NCI-H2227 (cell line): Measurements from ENCODE around the gene PRSS56.

ENCODE experiments used
- DNase-seq: peaks from one replicate; lab custom pipeline; 2025; ENCODE audit not compliant: unreplicated experiment; lab: John Stamatoyannopoulos, UW

Gene PRSS56

DNA sequence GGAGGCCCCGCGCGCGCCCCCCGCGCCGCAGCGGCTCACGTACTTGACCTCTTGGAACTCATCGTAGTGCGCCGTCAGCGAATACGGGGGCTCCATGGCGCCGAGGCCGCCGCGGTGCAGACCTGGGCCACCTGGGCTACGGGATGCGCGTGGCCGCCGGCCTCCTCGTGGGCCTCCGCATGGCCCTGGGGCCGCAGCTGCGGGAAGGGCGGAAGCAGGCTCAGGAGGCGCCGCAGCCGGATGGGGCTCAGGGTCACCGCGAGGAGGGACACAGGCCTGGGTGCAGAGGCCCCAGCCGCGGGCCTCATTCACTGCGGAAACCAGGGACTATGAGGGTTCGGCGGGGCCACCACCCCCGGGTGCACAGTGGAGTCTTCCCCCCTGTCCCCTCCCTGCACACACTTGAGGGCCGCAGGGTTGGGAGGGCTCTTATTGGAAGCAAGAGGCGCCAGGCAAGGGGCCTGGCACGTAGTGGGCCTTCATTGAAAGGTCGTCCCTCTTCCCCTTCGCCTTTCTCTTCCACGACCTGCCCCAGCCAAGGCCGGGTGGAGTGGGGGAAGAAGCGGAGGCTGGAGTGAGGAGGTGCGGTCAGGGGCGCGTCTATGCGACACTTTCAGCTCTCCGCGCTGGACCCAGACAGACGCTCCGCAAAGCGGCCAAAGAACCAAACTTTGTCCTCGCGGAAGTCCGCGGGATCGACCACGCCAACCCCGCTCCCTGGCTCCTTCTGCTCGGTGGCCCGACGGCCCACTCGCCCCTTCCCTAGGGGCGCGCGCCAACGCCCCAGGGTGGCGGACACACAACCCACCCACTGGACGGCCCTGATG lies 33.4 kb upstream of the PRSS56 start:
- DNase-seq: no peak

DNA sequence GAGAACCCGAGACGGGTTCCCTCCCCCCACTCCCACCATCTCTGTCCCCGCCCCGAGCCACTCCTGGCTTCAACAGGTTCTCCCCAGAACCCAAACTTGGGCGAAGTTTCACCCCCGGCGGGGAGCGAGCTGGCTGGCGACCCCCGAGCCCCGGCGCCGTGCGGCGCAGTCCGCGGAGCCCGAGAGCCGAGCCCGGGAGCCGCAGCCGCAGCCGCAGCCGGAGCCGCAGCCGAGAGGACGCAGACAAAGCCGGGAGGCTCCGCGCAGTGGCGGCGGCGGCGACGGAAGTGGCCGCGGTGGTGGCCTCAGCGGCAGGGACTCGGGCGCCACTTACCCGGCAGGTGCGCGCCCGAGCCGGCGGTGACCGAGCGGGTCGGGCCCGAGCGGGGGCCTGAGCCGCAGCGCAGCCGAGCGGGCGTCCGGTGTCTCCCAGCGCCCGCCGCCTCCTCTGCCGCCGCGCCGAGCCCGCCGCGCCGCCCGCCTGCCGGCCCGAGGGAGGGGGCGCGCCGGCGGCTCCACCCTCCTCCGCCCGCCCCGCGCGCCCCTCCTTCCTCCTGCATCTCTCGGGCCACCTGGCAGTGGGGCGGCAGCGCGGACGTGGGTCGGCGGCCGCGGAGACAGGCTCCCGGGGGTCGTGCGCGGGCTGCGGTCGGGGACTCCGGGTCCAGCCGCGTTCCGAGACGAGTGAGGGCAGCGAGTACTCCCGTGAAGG lies 32.6 kb upstream of the PRSS56 start, which contains the start of gene ECEL1:
TSS of gene ECEL1 (minus strand) at position 450 of the 712 bp plus-strand sequence. CDS start 1,181 bp downstream, outside the sequence.
- DNase-seq: peak; percentile 54

DNA sequence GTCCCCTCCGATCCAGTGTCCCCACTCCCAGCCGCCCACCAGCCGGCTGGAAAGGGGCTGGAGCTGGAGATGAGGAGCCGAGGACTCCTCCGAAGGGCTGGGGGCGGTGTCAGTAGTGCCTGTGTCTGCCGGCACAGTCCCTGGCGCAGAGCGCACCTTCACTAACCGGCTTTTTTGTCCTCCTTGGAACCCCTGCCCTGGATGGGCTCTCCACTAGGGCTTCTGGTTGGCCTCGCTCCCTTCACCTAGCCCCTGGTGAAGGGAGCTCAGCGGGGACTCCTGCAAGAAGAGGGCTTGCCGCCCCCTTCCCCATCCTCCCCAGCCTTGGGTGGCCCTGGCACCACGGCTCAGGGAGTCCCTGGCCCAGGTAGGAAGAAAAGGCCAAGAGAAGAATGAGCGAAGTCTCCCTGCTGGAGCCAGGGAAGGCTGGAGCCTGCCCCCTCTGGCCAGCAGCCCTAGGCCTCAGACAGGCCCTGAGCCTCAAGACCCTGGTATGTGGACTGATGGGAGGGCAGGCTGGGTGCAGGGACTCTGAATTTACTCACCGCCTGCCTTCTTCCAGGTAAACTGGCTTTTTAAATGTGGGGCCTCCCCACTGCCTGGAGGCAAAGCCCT lies 32.0 kb upstream of the PRSS56 start:
- no peak for DNase-seq

DNA sequence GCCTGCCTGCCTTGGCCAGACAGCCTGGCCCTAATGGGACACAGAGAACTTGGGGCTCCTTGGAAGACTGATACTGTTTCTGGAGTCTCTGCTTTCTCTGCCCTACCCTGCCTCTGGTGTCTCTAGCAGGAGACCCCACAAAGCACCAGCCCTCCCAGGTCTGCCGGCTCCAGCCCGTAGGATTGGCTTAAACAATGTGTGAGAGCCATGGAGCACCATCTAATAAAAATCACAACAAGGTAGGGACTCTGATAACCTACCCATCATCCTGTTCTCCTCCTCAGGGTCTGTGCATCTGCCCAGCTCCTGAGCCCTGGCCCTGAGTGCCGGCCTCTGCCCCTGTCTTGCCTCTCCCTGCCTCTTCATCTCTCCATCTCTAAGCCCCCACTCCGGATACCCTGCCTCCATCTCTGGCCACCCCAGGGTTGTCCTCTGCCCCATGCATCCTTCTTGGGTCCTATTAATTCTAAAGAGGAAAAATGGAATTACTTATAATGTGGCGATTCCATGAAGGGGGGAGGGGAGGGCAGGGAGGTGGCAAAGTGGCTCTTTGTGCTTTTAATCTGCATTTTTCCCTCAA lies 31.4 kb upstream of the PRSS56 start:
- DNase-seq: no peak

DNA sequence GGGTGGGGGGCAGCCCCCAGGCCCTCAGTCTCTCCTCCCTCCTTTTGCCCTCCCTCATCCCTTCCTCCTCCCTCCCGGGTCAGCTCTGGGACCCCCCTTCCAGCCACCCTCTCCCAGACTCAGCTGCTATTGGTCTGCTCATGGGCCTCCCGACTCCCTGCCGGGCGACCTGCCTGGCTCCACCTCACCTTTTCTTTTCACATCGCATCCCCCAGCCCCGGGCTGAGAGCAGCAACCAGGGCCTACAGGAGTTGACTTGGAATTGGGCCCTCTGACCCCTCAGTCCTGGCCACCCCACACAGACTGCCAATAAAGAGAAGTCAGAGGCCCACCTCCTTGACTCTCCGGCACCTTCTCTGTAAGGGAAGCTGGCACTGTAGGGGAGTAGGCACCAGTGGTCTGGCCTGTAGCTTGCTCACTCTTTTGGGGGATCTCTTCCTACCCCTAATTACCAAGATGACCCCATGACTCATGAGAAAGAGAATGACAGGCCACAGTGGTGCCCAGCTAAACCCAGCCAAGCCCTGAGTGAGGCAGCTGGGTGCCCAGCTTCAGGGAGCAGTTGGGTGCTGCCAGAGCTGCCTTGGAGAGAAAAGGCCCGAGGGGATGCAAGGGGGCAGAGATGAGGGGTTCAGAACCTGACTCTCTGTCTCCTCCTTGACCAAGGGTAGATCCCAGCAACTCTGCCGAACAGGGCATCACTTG lies 30.5 kb upstream of the PRSS56 start:
- no peak for DNase-seq

DNA sequence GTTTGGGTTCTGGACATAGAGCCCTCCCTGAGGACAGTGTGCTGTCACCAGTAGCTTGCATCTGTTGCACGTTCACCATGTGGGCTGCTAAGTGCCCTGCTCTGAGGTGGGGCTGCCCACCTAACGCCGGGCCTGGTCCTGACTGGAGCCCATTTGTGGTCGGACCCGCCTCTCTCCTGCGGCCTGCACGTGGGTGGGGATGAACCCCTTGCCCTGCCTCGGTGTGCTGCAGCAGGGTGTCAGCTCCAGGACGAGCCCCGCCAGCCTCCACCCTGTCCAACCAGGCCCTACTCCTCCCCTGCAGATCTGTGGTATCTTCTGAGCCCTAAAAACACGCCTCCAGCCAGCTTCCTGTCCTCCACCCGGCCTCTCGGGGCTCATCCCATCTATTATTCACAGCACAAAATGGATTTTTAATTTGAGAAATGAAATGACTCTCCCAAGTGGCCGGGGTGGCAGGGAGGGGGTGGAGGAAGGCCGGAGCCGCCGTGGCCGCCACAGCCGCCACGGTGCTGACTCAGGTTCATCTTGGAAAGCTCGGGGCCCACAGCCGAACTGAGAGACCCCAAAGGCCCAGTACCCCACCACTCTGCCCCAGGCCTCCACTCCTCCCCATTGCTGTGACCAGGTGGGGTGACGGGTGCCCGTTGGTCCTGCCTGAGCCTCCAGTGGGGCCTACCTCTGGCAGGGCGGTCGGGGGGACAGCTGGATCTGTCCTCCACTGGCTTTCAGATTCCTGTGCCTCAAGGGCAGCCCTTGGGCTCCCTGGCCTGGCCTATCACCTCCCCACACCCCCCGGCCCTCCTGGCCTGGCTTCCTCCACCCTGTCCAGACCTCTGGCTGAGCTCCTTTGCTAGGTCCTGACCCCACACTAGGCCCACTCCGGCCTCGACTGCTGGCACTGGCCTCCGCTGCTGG lies 29.7 kb upstream of the PRSS56 start:
- no peak for DNase-seq

DNA sequence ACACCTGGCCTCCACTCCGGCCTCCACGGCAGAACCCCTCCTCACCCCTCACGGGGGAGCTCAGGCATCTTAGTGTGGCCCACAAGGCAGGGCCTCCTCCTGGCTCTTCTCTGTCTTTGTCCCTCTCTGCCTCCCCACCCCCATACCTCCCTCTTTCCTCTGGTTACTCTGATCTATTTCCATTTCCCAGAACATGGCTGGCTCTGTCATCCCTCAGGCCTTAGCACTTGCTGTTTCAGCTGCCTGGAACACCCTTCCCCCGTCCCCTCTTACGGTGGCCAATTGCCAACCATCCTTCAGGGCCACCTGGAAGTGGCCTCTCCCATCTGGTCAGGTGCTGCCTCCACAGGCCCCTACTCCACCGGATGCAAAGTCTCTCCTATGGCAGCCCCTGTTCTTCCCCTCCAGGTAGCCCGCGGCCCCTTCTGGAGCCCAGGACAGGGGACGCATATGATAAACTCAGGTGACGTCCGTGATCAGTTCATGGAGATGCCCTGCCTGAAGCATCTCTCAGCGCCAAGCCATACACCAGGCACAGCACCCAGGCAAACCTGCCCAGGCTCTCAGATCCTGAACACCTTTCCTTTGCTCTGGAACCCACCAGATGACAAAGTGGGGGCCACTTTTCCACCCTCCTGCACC lies 28.9 kb upstream of the PRSS56 start:
- DNase-seq: no peak

DNA sequence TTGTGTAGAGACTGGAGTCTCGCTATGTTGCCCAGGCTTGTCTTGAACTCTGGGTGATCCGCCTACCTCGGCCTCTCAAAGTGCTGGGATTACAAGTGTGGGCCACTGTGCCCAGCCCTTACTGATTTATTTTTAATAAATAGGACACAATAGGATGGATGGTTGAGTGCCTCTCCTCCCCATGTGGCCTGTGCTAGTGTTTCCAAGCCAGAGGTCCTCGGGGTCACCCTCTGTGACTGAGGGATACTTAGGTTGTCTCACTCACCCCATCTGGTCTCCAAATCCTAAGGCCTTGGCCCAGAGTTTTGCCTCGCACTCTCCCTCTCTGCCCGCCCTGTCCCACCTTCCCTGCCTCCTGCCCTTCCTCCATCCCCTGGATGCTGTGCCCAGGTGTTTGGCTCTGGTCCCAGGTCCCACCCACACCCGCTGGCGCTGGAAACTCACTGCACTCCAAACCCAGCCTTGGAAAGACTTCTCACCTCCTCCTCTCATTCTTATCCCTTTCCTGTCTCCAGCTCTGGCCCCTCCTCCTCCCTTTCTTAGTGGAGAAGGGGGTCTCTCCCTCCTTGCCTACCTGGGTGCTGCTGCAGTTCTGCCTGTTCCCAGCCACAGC lies 27.8 kb upstream of the PRSS56 start:
- DNase-seq: no peak

DNA sequence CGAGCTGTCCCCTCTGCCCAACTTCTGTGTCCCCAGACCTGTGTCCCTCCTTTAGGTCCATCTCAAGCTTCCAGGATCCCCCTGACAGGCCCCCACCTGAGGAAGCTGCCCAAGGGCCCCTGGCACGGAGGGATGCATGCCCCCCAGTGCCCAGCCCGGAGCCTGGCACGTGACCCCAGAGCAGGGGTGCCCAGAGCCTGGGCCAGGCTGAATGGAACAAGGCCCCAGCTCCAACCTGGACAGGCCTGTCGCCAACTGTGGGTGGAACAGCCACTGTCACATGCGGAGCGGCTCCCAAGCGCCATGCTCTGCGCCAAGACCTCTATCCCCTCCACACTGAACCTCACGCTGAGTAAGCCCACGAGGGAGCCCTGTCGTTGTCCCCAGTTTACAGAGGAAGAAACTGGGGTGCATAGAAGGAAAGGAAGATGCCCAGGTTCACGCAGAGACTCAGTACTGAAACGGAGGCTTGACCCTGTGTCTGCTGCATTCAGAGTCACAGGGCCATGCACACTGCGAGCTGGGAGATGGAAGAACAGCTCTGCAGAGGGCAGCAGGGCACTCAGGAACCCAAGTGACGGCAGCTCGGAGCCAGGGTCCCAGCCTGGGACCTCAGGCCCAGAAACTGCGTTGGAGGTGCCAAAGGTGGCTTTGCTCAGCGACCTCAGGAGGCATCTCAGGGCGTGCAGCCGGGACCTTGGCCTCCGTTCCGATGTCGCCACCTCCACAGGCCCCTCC lies 27.1 kb upstream of the PRSS56 start:
- DNase-seq: no peak

DNA sequence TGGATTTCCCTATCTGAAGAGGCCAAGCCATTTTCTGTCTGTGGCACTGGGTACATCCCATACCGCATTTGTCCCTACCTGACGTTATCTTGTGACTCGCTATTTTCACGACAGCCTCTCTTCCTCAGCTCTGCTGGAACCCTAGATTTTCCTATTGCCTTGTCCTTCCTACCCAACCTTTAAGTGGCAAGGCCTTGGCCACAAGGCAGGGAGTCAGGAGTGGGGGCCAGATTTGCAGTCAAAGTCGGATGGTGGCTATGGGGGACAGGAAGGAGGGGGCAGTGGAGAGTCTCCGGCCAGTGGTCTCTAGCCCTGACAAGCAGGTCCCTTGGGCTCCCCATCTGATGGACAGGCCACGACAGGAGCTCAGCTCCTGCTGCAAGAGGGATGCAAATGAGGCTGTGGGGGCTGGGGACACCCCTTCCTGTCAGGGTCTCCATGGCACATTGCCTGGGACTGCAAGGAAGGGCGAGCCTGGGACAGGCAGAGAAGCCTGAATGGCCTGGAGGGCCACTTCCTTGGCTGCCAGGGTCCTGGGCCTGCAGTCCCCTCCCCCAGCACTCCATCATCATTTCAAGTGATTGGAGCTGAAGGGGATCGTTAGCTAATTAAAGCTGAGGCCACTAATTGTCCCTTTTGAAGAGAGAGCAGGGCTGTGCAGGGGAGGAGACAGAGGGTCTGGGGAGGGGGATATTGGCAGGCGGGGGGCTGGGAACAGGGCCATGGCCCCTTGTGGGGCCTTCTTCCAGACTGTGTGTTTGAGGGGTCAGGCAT lies 26.3 kb upstream of the PRSS56 start:
- no peak for DNase-seq

DNA sequence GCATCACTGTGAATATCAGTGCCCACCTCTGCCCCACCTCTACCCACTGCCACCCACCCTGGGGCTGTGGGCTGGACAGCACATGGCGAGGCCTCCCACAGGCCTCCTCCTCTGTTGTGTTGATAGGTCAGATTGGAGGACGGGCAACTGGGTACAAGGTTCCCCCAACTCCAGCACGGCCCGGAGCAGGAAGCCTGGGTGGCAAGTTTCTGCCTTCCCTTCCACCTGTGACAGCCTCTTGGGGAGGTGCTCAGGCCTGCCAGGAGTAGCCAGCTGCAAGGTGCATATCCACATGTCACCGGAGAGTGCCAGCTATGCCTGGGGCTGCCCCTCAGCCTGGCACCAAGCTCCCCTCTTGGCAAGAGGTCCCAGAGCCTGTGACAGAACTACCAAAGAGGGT lies 25.6 kb upstream of the PRSS56 start:
- no peak for DNase-seq

DNA sequence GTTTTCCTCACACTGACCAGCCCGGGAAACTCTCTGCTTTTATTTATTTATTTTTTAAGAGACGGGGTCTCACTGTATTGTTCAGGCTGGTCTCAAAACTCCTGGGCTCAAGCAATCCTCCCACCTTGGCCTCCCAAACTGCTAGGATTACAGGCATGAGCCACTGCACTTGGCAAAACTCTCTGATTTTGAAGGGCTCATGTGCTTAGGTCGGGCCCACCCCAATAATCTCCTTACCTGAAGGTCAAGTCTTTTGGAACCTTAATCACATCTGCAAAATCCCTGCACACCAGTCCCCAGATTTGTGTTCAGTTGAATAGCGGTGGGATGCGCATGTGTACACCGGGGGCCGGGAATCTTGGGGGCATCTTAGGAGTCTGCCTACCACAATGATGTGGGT lies 24.9 kb upstream of the PRSS56 start:
- DNase-seq: no peak

DNA sequence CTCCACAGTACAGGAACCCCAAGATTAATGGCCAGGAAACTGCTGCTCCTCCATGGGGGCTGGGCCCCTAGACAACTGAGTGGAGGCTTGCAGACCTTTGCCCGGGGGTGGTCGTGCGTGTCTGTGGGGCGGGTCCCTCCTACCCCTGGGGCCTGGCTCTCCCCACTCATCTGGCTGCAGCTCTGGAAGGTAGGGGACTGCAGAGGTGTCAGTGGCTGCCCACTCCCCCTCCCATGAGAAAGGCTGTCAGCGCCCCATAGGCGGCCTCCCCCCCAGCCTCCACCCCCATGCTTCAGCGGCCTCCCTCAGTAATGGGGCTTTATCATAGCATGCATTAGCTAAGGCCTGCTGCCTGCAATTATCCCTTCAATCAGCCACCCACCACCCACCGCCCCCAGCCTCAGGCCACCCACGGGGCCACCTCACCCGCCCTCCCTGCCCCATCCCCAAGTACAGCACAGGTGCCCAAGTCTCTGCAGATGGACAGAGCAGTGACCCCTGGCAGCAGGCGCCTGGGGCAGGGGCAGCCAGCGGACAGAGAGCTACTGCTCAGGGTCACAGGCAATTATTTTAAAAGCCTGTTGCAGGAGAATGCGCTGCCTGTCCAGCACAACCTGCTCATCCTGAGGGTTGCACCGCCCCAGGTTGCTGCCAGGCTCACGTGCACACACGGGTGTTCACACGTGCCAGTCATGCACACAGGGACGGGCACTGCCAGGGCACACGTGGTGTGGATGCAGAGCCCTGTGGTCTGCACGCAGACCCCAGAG lies 23.5 kb upstream of the PRSS56 start:
- DNase-seq: peak; percentile 37

DNA sequence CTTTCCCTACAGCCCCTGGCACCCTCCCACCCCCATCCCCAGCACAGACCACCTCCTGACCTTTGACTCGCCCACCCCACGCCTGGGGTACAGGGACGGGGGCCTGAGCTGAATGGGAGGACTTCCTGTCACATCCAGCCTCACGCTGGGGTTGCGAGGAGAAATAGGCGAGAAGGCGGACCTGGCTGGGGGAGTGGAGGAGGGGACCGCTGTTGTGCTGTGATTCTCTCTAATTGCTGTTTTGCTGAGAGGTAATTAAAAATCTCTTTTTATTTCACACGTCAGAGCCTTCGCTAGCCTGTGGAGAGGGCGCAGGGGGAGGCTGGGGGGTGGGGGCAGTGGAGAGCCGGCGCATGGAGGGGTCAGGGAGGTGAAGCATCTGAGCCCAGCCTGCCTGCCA lies 22.8 kb upstream of the PRSS56 start:
- peak; percentile 24 for DNase-seq

DNA sequence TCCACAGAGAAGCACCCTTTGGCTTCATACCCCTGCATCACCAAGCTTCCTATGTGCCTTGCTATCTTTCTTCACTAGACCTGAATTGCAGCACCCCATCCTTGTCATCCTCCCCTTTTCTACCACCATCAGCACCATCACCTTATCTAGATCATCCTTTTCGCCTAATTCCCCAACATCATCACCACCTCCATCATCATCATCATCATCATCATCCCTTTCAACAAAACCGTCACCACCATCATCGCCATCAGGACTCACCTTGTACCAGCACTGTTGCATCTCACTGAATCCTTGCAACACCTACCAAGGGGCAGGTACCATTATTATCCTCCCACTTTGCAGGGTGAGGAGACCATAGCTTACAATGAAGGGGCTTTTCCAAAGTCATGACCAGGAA lies 21.7 kb upstream of the PRSS56 start:
- DNase-seq: no peak

DNA sequence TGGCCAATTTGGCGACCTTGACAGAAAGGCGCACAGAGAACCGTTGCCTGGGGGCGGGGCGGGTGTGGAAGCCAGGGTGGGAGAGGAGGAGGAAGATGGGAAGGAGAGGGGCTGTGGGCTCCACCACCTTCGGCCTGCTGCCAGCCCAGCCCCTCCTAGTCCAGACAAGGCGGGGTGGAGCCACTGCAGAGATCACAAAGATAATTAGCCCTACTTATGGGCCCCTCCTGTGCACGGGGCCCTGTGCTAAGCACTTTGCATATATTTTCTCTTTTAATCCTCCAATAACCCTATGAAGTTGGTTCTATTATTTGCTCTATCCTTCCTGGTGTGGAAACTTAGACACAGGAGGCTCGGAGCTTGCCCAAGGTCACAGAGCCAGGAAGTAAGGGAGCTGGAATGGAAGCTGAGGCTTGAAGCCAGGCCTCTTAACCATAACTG lies 18.8 kb upstream of the PRSS56 start:
- DNase-seq: no peak
